ENCODE data around the gene MPRIP.

Gene MPRIP

DNA sequence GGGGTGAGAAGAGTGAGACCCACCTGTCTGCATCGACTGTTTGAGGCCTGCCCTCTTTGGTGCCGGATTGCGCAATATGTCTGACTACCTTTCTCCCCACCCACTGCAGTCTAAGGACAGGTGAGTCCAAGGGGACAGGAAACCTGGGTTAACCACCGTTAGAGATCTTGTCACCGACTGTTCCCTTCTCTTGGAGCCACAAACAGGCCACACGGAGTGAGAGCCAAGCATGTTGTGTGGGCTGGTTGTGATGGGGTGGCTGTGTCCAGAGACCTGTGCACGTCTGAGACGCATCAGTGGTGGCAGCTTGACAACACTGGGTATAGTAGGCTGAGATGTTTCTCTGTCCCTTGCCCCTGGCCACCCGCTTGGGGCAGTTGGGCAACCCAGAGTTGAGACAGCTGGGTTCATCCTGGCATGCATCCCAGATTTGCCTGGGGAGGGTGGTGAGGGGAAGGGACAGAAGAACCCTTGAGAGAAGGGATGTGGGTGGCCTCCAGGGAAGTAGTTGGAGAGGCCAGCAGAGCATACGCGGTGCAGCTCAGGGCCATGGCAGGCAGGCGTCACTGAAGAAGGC lies 21.4 kb downstream of the MPRIP start:
- no peak overlapping the region for H3K9ac ChIP-seq (ENCODE audit: low read length)
- no peak overlapping the region for H4K8ac ChIP-seq (ENCODE audit: low read depth, low read length)
- H4K5ac ChIP-seq (ENCODE audit: low read length) = no peak overlapping the region
- no peak overlapping the region for H2AK5ac ChIP-seq (ENCODE audit: low read length)
- H2BK15ac ChIP-seq (replicated peaks; ENCODE audit: low read depth) = no peak overlapping the region
- H3K18ac ChIP-seq (ENCODE audit: low read length) = no peak overlapping the region
- no peaks in the 10 kb centered on the region for H3K27me3 ChIP-seq (ENCODE audit: insufficient read depth, low read length, poor library complexity)
- H3K56ac ChIP-seq (ENCODE audit: low read length) = no peak overlapping the region
- no peaks in the 10 kb centered on the region for H3K4me1 ChIP-seq (ENCODE audit: control insufficient read depth, low read depth, low read length)
- H3K4me2 ChIP-seq (ENCODE audit: low read length) = no peak overlapping the region
- no peak overlapping the region for H3K23ac ChIP-seq (ENCODE audit: low read length)
- H3K4me3 ChIP-seq (ENCODE audit: low read length) = no peak overlapping the region
- peaks cover 45% of the 10 kb centered on the region for H3K79me1 ChIP-seq (ENCODE audit: low read length)
- no CpG with 5 or more reads among the region's 12 CpGs for WGBS (ENCODE audit: extremely low coverage, insufficient coverage, low lambda C conversion rate)
- no peak for DNase-seq
- H3K27ac ChIP-seq (ENCODE audit: low read depth, low read length) = no peak overlapping the region
- H3K79me2 ChIP-seq (ENCODE audit: control insufficient read depth, insufficient read depth, low read length) = peaks cover 59% of the 10 kb centered on the region
- no peak overlapping the region for H3K4ac ChIP-seq (ENCODE audit: low read depth, low read length)
- no peak overlapping the region for H2BK5ac ChIP-seq (ENCODE audit: low read length)
- no peak overlapping the region for H2BK120ac ChIP-seq (ENCODE audit: low read depth, low read length)
- no peaks in the 10 kb centered on the region for H3K36me3 ChIP-seq (ENCODE audit: control insufficient read depth, insufficient read depth, low read length)

DNA sequence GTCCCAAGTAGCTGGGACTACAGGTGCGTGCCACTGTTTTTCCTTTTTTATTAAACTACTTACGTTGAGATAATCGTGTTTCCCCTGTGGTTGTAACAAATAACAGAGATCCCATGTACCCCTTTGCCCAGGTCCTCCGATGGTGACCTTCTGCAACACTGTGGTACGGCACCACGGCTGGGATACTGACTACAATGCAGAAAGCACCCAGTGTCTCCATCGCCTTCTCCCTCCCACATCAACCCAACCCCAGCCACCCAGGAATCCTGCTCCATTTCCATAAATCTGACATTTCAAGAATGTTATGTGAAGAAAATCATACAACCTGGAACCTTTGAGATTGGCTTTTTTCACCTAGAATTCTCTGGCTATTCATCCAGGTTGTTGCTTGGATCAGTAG lies 22.1 kb downstream of the MPRIP start:
- H4K5ac ChIP-seq (ENCODE audit: low read length) = no peak overlapping the region
- WGBS (ENCODE audit: extremely low coverage, insufficient coverage, low lambda C conversion rate) = no CpG with 5 or more reads among the region's 7 CpGs
- H4K8ac ChIP-seq (ENCODE audit: low read depth, low read length) = no peak overlapping the region

DNA sequence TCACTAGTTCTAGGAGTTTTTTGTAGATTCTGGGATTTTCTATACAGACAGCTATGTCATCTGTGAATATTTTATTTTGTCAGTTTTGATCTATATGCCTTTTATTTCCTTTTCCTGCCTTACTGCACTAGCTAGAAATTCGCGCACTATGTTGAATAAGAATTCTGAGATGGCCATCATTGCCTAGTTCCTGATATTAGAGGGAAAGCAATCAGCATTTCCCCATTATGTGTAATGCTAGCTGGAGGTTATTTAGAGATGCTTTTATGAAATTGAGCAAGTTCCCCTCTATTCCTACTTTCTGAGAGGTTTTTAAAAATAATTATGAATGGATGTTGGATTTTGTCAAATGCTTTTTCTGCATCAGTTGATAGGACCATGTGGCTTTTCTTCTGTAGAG lies 23.8 kb downstream of the MPRIP start:
- no peak overlapping the region for H4K8ac ChIP-seq (ENCODE audit: low read depth, low read length)
- H3K4me1 ChIP-seq (ENCODE audit: control insufficient read depth, low read depth, low read length) = no peaks in the 10 kb centered on the region

More for the DNA sequence above, 22.1 kb downstream of the MPRIP start:
- Histone ChIP-seq H3K4me2 (ENCODE audit: low read length) (no peak overlapping the region), H3K4me1 (ENCODE audit: control insufficient read depth, low read depth, low read length) (no peaks in the 10 kb centered on the region), H2BK15ac (replicated peaks; ENCODE audit: low read depth) (no peak overlapping the region), H3K56ac (ENCODE audit: low read length) (no peak overlapping the region), H3K4me3 (ENCODE audit: low read length) (no peak overlapping the region), H3K79me1 (ENCODE audit: low read length) (peaks cover 43% of the 10 kb centered on the region), H3K27ac (ENCODE audit: low read depth, low read length) (no peak overlapping the region), H3K4ac (ENCODE audit: low read depth, low read length) (no peak overlapping the region), H3K23ac (ENCODE audit: low read length) (no peak overlapping the region), H2BK120ac (ENCODE audit: low read depth, low read length) (no peak overlapping the region), H3K18ac (ENCODE audit: low read length) (no peak overlapping the region), H3K9ac (ENCODE audit: low read length) (no peak overlapping the region), H3K27me3 (ENCODE audit: insufficient read depth, low read length, poor library complexity) (no peaks in the 10 kb centered on the region), H2AK5ac (ENCODE audit: low read length) (no peak overlapping the region), H3K79me2 (ENCODE audit: control insufficient read depth, insufficient read depth, low read length) (peaks cover 57% of the 10 kb centered on the region), H3K36me3 (ENCODE audit: control insufficient read depth, insufficient read depth, low read length) (no peaks in the 10 kb centered on the region), H2BK5ac (ENCODE audit: low read length) (no peak overlapping the region)
- DNase-seq = no peak

DNA sequence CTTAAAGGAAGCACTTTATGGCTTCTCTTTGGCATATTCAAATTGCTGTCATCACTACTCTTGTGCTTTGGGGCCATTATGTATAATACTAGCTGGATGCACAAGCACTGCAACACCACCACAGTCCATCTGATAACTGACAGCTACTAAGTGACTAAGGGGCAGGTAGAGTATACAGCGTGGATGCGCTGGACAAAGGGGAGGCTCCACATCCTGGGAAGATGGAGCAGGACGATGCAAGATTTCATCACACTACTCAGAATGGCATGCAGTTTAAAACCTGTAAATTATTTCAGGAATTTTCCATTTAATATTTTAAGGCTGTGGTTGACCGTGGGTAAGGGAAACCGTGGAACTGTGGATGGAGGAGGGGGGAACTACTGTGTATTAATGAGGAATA lies 25.0 kb downstream of the MPRIP start:
- Histone ChIP-seq H3K4me1 (ENCODE audit: control insufficient read depth, low read depth, low read length) (no peaks in the 10 kb centered on the region), H3K27ac (ENCODE audit: low read depth, low read length) (no peak overlapping the region), H3K4ac (ENCODE audit: low read depth, low read length) (no peak overlapping the region), H3K9ac (ENCODE audit: low read length) (no peak overlapping the region), H3K4me3 (ENCODE audit: low read length) (no peak overlapping the region), H3K79me2 (ENCODE audit: control insufficient read depth, insufficient read depth, low read length) (peaks cover 52% of the 10 kb centered on the region), H2BK5ac (ENCODE audit: low read length) (no peak overlapping the region), H3K56ac (ENCODE audit: low read length) (no peak overlapping the region), H3K27me3 (ENCODE audit: insufficient read depth, low read length, poor library complexity) (no peaks in the 10 kb centered on the region), H4K5ac (ENCODE audit: low read length) (no peak overlapping the region), H3K18ac (ENCODE audit: low read length) (no peak overlapping the region), H3K36me3 (ENCODE audit: control insufficient read depth, insufficient read depth, low read length) (no peaks in the 10 kb centered on the region), H3K79me1 (ENCODE audit: low read length) (peaks cover 37% of the 10 kb centered on the region), H2BK15ac (replicated peaks; ENCODE audit: low read depth) (no peak overlapping the region), H4K8ac (ENCODE audit: low read depth, low read length) (no peak overlapping the region), H2AK5ac (ENCODE audit: low read length) (no peak overlapping the region), H2BK120ac (ENCODE audit: low read depth, low read length) (no peak overlapping the region), H3K23ac (ENCODE audit: low read length) (no peak overlapping the region), H3K4me2 (ENCODE audit: low read length) (no peak overlapping the region)
- WGBS (ENCODE audit: extremely low coverage, insufficient coverage, low lambda C conversion rate) = no CpG with 5 or more reads among the region's 5 CpGs
- peak; percentile 63 for DNase-seq

More for the DNA sequence above, 23.8 kb downstream of the MPRIP start:
- no peak overlapping the region for H3K27ac ChIP-seq (ENCODE audit: low read depth, low read length)
- H3K4me3 ChIP-seq (ENCODE audit: low read length) = no peak overlapping the region
- no peak overlapping the region for H3K56ac ChIP-seq (ENCODE audit: low read length)
- peaks cover 52% of the 10 kb centered on the region for H3K79me2 ChIP-seq (ENCODE audit: control insufficient read depth, insufficient read depth, low read length)
- no peak overlapping the region for H2BK120ac ChIP-seq (ENCODE audit: low read depth, low read length)
- no peaks in the 10 kb centered on the region for H3K36me3 ChIP-seq (ENCODE audit: control insufficient read depth, insufficient read depth, low read length)
- no peak overlapping the region for H3K18ac ChIP-seq (ENCODE audit: low read length)
- WGBS (ENCODE audit: extremely low coverage, insufficient coverage, low lambda C conversion rate) = no CpG with 5 or more reads among the region's 2 CpGs
- H4K5ac ChIP-seq (ENCODE audit: low read length) = no peak overlapping the region
- H3K27me3 ChIP-seq (ENCODE audit: insufficient read depth, low read length, poor library complexity) = no peaks in the 10 kb centered on the region
- no peak overlapping the region for H3K4ac ChIP-seq (ENCODE audit: low read depth, low read length)
- H2BK5ac ChIP-seq (ENCODE audit: low read length) = no peak overlapping the region
- peaks cover 36% of the 10 kb centered on the region for H3K79me1 ChIP-seq (ENCODE audit: low read length)
- H2AK5ac ChIP-seq (ENCODE audit: low read length) = no peak overlapping the region
- H2BK15ac ChIP-seq (replicated peaks; ENCODE audit: low read depth) = no peak overlapping the region
- no peak for DNase-seq
- no peak overlapping the region for H3K4me2 ChIP-seq (ENCODE audit: low read length)
- no peak overlapping the region for H3K23ac ChIP-seq (ENCODE audit: low read length)
- no peak overlapping the region for H3K9ac ChIP-seq (ENCODE audit: low read length)

DNA sequence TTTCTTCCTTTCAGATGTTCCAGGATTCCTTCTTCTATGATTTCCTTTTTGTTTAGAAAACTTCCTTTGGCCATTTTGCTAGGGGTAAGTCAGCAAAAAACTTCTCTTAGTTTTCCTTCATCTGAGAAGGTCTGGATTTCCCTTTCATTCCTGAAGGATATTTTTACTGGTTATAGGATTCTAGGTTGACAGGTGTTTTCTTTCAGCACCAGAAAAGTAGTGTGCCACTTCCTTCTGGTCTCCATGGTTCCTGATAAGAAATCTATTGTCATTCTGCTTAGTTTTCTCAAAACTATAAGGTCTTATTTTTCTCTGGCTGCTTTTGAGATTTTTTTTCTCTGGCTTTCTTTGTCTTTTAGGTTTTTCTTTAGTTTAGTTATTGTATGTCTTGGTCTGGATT lies 27.6 kb downstream of the MPRIP start:
- Histone ChIP-seq H2BK15ac (replicated peaks; ENCODE audit: low read depth) (no peak overlapping the region), H2BK5ac (ENCODE audit: low read length) (no peak overlapping the region), H3K4me2 (ENCODE audit: low read length) (no peak overlapping the region), H3K18ac (ENCODE audit: low read length) (no peak overlapping the region), H4K5ac (ENCODE audit: low read length) (no peak overlapping the region), H3K9ac (ENCODE audit: low read length) (no peak overlapping the region), H3K27me3 (ENCODE audit: insufficient read depth, low read length, poor library complexity) (no peaks in the 10 kb centered on the region), H4K8ac (ENCODE audit: low read depth, low read length) (no peak overlapping the region), H3K27ac (ENCODE audit: low read depth, low read length) (no peak overlapping the region), H3K79me1 (ENCODE audit: low read length) (peaks cover 41% of the 10 kb centered on the region), H3K4me3 (ENCODE audit: low read length) (no peak overlapping the region), H3K4me1 (ENCODE audit: control insufficient read depth, low read depth, low read length) (no peaks in the 10 kb centered on the region), H3K56ac (ENCODE audit: low read length) (no peak overlapping the region), H3K36me3 (ENCODE audit: control insufficient read depth, insufficient read depth, low read length) (no peaks in the 10 kb centered on the region), H3K4ac (ENCODE audit: low read depth, low read length) (no peak overlapping the region), H3K23ac (ENCODE audit: low read length) (no peak overlapping the region), H2BK120ac (ENCODE audit: low read depth, low read length) (no peak overlapping the region), H3K79me2 (ENCODE audit: control insufficient read depth, insufficient read depth, low read length) (peaks cover 51% of the 10 kb centered on the region), H2AK5ac (ENCODE audit: low read length) (no peak overlapping the region)
- no peak for DNase-seq

DNA sequence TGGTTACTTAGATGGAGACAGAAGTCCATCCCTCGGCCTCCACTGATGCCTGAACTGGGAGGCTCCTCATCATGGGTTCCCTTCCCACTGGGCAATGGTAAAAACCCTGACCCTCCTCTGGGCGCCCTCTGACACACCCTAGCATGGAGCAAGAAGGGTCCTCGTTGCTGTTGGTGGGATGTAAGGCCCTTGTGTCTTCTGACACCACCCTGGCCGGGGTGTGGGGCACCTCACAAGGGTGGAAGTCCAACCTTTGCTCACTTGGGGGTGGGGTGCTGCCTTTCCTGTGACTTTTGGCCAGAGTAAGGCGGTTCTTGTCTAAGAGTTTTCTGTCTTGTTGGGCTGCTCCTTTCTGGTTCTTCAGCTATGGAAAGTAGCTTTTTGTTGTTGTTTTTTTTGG lies 28.7 kb downstream of the MPRIP start:
- Histone ChIP-seq H3K18ac (ENCODE audit: low read length) (no peak overlapping the region), H3K9ac (ENCODE audit: low read length) (no peak overlapping the region), H3K4me1 (ENCODE audit: control insufficient read depth, low read depth, low read length) (no peaks in the 10 kb centered on the region), H3K4me2 (ENCODE audit: low read length) (no peak overlapping the region), H3K79me2 (ENCODE audit: control insufficient read depth, insufficient read depth, low read length) (peaks cover 53% of the 10 kb centered on the region), H3K56ac (ENCODE audit: low read length) (no peak overlapping the region), H4K8ac (ENCODE audit: low read depth, low read length) (no peak overlapping the region), H3K4ac (ENCODE audit: low read depth, low read length) (no peak overlapping the region), H3K27me3 (ENCODE audit: insufficient read depth, low read length, poor library complexity) (no peaks in the 10 kb centered on the region), H2BK15ac (replicated peaks; ENCODE audit: low read depth) (no peak overlapping the region), H2BK120ac (ENCODE audit: low read depth, low read length) (no peak overlapping the region), H3K23ac (ENCODE audit: low read length) (no peak overlapping the region), H2BK5ac (ENCODE audit: low read length) (no peak overlapping the region), H2AK5ac (ENCODE audit: low read length) (no peak overlapping the region), H3K79me1 (ENCODE audit: low read length) (peaks cover 48% of the 10 kb centered on the region), H3K36me3 (ENCODE audit: control insufficient read depth, insufficient read depth, low read length) (no peaks in the 10 kb centered on the region), H3K4me3 (ENCODE audit: low read length) (no peak overlapping the region), H3K27ac (ENCODE audit: low read depth, low read length) (no peak overlapping the region), H4K5ac (ENCODE audit: low read length) (no peak overlapping the region)
- WGBS (ENCODE audit: extremely low coverage, insufficient coverage, low lambda C conversion rate) = no CpG with 5 or more reads among the region's 5 CpGs
- no peak for DNase-seq
